Measurements from ENCODE around the gene ZNF407.

GRCh38 chr18:74624466-74624865 lies 26.8 kb downstream of the ZNF407 start:
- TF ChIP-seq REST (IDR thresholded peaks at IDR 0.05; ENCODE audit: low read depth) (no peak), FOXM1 (IDR thresholded peaks at IDR 0.05; ENCODE audit: borderline replicate concordance, low read depth) (no peak)

All from Ishikawa (cell line).